Small intestine (tissue), 7 donors: ENCODE results near the gene CALR. TPM values are rescaled to one million over a fixed set of nuclear protein-coding genes. Genes with fewer than 3 reads are reported as not detected.

Experiments
- DNase-seq, 2 donors: peaks; one replicate each; pipeline versions ENCODE4 v3.0.0 to v3.0.0-alpha.2; 2013
- FAIRE-seq: peaks from 2 replicates; lab custom pipeline; 2012; peaks lifted over from hg19 to GRCh38; lab: Jason Lieb, UNC
- H3K27ac ChIP-seq, 3 donors: one replicate each; pipeline ENCODE4 v1.5.1; 2013; ENCODE audit warnings: low read length in 2 of 3, mild to moderate bottlenecking in 2 of 3, control low read depth in 1 of 3, inconsistent platforms in 1 of 3, low read depth in 1 of 3, moderate library complexity in 1 of 3
- H3K27me3 ChIP-seq, 3 donors: one replicate each; pipeline ENCODE4 v1.6.1; 2013; ENCODE audit warnings: low read length in 3 of 3, inconsistent platforms in 1 of 3; ENCODE audit not compliant: control insufficient read depth in 3 of 3, insufficient read depth in 3 of 3
- H3K36me3 ChIP-seq, 3 donors: one replicate each; pipeline ENCODE4 v1.6.1; 2013; ENCODE audit warnings: low read length in 3 of 3, inconsistent platforms in 1 of 3, low read depth in 1 of 3, mild to moderate bottlenecking in 1 of 3, moderate library complexity in 1 of 3; ENCODE audit not compliant: control insufficient read depth in 3 of 3, insufficient read depth in 2 of 3
- H3K4me1 ChIP-seq, 3 donors: one replicate each; pipeline ENCODE4 v1.6.1; 2013; ENCODE audit warnings: low read length in 2 of 3, inconsistent platforms in 1 of 3, low read depth in 1 of 3, mild to moderate bottlenecking in 1 of 3, moderate library complexity in 1 of 3; ENCODE audit not compliant: control insufficient read depth in 3 of 3, insufficient read depth in 2 of 3
- H3K4me3 ChIP-seq, 3 donors: one replicate each; pipeline ENCODE4 v1.5.1; 2013; ENCODE audit warnings: low read length in 3 of 3, control low read depth in 1 of 3, inconsistent platforms in 1 of 3, low read depth in 1 of 3, mild to moderate bottlenecking in 1 of 3, moderate library complexity in 1 of 3
- H3K9me3 ChIP-seq, 2 donors: one replicate each; pipeline ENCODE4 v1.6.1; 2013; ENCODE audit warnings: low read depth in 1 of 2, low read length in 1 of 2; ENCODE audit not compliant: control insufficient read depth in 2 of 2, insufficient read depth in 1 of 2
- WGBS, 3 donors: extraction: QIAGEN DNeasy Blood & Tissue Kit; methylation state at CpG; one replicate each; pipeline ENCODE4 v1.1.7; 2013; 5-methylcytosine and 5-hydroxymethylcytosine counted together
- polyA plus RNA-seq, 4 donors: library from polyadenylated mRNA; stranded (reverse) in 3 of 4; unstranded in 1 of 4; fragments of 200-250 nt in 3 of 4; fragments of 120-200 nt in 1 of 4; gene quantifications; one replicate each; pipeline versions ENCODE4 v1.2.1 to v1.2.3, GENCODE V29; 2013
- donor health status: healthy with polysubstance abuse.
- donor health status: control.
- donor health status: control.
- donor health status: Bipolar disorder and iron deficiency.
- donor health status: healthy.

Gene CALR
- polyA plus RNA-seq, 4 donors: 117 to 803 (median 435) TPM

DNA sequence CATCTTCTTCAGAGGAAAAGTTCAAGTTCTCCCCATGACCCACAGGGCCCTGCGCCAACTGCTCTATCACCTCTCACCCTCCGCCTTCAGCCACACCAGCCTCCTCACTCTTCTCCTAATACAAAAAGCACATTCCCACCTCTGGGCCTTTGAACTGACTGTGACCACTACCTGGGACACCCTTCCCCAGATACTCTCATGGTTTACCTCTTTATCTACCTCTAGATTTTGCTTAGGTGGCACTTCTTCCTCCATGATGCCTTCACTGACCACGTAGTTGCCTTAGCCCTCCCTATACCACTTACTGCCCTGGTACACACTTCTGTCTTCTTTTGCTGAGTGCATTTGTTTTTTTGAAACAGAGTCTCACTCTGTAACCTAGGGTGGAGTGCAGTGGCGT is 15.4 kb upstream of the CALR start:
- Histone ChIP-seq H3K27ac (no peak overlapping the region), H3K27me3 (no peaks in the 10 kb centered on the region), H3K9me3 (no peaks in the 10 kb centered on the region), H3K4me1 (no peaks in the 10 kb centered on the region), H3K36me3 (peaks cover 21 to 59% (median 31%) of the 10 kb centered on the region in 3 donors), H3K4me3 (no peak overlapping the region)
- FAIRE-seq (no peak), DNase-seq (no peak)
- WGBS, 3 donors: 96 to 99% (median 98%) methylated on average over 4 of the region's 4 CpGs

DNA sequence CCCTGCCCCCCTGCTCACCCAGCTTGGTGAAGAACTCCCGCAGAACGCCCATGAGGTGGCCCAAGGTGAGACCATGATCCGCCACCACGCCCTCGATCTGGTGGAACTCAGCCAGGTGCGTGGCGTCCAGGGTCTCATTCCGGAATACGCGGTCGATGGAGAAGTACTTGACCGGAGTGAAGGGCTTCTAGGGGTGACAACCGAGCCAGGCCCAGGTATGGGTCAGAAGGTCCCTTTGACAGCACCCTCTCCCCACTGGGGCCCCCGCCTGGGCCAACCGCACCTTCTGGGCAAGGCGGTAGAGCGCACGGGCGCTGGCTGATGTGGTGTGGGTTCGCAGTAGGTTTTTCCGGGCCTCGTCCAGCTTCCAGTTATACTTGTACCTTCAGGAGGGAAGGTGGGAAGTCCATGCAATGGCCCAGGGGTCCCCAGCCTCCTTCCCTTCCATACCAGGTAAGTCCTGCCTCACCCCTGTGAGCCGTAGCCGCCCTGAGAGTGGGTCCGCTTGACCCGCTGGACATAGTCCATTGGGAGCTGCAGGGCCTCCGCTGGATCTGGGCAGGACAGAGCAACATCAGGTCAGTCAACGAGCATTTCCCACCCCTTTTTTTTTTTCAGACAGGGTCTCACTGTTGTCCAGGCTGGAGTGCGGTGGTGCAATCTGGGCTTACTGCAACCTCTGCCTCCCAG is 13.6 kb upstream of the CALR start:
- no peak for DNase-seq
- Histone ChIP-seq H3K4me3 (no peak overlapping the region), H3K27ac (no peak overlapping the region), H3K4me1 (no peaks in the 10 kb centered on the region), H3K9me3 (no peaks in the 10 kb centered on the region), H3K27me3 (no peaks in the 10 kb centered on the region), H3K36me3 (peaks cover 28 to 77% (median 33%) of the 10 kb centered on the region in 3 donors)
- WGBS, 3 donors: 94 to 98% (median 94%) methylated on average over 26 to 29 of the region's 29 CpGs
- FAIRE-seq: no peak

DNA sequence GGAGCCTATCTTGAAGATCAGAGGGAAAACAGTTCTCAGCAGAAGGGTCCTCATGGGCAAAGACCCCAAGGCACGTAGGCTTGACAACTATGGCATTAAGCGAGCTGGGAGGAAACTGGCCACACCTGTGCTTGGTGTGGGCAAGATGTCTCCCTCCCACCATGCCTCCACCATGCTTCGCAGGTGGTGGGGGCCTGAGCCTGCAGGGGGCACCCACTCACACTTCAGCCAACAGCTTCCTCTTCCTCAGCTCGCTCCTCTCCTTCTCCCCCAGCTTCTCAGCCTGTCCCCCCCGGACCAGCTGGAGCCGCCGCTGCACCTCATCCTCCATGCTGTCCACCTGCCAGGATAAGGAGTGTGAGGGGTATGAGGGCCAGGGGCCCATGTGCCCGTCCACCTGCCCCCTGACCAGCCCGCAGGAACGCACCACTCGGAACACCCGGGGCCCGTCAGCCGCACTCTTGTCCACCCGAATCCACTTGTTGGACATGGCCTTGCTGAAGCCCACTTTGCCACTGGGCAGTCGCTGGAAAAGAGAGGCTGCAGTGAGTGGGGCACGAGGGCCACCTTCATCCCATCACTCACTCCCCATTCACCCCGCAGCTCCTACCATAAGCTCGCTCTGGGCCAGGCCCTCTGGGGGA is 8.3 kb upstream of the CALR start:
- DNase-seq (no peak), FAIRE-seq (no peak)
- no peak overlapping the region for H3K4me3 ChIP-seq
- H3K27ac ChIP-seq: no peak overlapping the region
- H3K36me3 ChIP-seq: peaks cover 19 to 58% (median 20%) of the 10 kb centered on the region in 3 donors
- H3K27me3 ChIP-seq: no peaks in the 10 kb centered on the region
- no peaks in the 10 kb centered on the region for H3K9me3 ChIP-seq
- WGBS, 3 donors: 90 to 97% (median 93%) methylated on average over 18 to 19 of the region's 19 CpGs
- peaks cover 0 to 12% (median 3%) of the 10 kb centered on the region in 3 donors for H3K4me1 ChIP-seq

DNA sequence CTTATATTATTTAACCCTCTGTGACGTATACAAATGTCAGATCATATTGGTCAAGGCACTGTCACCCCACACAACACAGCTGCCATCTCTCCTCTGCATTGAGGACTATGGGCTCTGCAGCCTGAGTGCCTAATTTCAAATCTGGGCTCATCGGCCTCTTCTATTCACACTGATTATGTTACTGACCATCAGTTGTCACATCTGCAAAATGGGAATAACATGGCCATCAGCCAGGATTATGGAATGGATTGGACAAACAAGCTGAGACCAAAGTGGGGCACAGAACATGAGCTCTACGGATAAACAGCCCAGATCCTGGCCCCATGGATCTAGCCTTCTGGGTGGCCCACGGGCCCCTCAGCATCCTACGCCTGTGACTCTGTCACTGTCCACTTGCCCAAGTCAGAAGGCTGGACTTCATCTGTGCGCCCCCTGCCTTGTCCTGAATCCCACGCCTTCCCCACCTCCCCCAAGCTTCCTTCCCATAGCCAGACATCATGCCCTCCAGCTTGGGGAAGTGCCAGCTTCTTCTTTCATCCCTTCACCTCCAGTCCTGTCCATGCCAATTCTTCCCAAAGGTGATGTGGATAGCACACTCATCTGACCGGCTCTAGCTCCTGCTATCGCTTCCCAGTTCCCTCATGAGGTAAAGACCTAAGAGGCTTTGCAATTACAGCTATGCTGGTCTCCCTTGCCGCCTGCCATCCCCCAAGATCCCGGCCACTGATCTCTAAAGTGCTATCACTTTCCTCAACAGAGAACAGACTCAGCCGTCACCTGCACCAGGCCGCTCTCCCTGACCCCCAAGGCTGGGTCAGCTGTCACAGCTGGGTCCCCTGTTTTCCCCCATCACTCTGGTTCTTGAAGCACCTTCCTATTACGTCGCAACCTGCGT is 5.8 kb upstream of the CALR start:
- H3K4me1 ChIP-seq: peaks cover 2 to 16% (median 3%) of the 10 kb centered on the region in 3 donors
- H3K9me3 ChIP-seq: no peaks in the 10 kb centered on the region
- peak overlapping the region; percentile 81 to 95 (median 89) for H3K4me3 ChIP-seq
- no peaks in the 10 kb centered on the region for H3K27me3 ChIP-seq
- 27 to 32% (median 31%) methylated on average over 16 of the region's 16 CpGs for WGBS, 3 donors
- peak overlapping the region in 2 of 3 donors; percentile 67 to 74 for H3K27ac ChIP-seq
- FAIRE-seq: no peak
- DNase-seq: no peak
- H3K36me3 ChIP-seq: peaks cover 11 to 35% (median 13%) of the 10 kb centered on the region in 3 donors

DNA sequence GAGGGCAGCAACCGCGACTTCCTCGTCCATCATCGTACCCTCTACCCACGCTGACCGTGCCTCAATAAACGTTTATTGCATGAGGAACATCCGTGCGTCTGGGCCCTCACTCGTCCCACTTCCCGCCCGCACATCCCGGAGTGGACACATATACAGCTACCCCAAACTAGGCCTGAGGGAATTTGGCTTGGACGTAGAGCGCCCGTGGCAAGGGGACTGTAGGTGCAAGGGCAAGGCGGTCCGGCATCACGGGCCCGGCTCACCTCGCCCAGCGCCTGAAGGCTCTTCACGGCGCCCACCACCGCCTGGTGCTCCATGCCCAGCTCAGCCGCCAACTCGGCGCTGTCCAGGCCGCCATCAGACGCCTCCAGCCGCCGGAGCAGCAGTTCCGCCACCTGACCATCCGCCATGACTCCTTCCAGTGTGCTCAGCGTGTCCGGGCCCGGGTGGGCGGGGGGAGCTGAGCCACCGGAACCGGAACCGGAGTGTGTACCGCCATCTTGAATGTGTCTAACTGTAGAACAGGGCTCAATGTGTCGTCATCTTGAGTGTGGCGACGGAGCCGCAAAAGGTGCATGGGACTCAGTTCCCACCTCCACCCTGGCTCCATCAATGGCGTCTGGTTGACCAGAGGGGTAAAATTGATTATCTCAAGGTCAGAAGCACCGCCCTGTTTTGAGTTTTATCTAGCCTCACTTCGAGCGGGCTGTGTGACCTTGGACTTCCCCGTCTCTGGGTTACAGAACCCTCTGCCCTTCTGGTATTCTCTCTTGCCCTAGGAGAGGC is 4.9 kb upstream of the CALR start, which contains the start of gene FARSA:
FARSA (minus strand) TSS at position 425 of the 786 bp plus-strand sequence; CDS start at position 410, 15 bp downstream.
- Histone ChIP-seq H3K4me1 (peaks cover 2 to 20% (median 3%) of the 10 kb centered on the region in 3 donors), H3K27me3 (no peaks in the 10 kb centered on the region), H3K4me3 (peak within 1 kb of the TSS; percentile 81 to 95 (median 89)), H3K36me3 (peaks cover 8 to 27% (median 8%) of the 10 kb centered on the region in 3 donors), H3K9me3 (no peaks in the 10 kb centered on the region), H3K27ac (peak within 1 kb of the TSS; percentile 61 to 82 (median 67))
- FAIRE-seq (no peak), DNase-seq (peak; percentile 95)
- 0 to 2% (median 1%) methylated on average over 47 to 51 of the region's 51 CpGs for WGBS, 3 donors

DNA sequence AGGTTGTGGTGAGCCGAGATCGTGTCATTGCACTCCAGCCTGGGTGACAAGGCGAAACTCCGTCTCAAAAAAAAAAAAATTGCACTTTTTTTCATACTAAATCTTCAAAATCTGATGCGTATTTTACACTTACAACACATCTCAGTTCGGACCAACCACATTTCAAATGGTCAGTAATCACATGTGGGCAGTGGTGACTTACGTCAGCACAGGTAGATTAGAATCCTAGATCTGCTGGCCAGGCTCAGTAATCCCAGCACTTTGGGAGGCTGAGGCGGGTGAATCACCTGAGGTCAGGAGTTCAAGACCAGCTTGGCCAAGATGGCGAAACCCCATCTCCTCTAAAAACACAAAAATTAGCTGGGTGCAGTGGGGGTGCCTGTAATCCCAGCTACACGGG is 3.3 kb upstream of the CALR start:
- 92 to 95% (median 94%) methylated on average over 10 of the region's 10 CpGs for WGBS, 3 donors
- H3K27me3 ChIP-seq: no peaks in the 10 kb centered on the region
- H3K4me1 ChIP-seq: peaks cover 2 to 24% (median 7%) of the 10 kb centered on the region in 3 donors
- H3K4me3 ChIP-seq: no peak overlapping the region
- no peaks in the 10 kb centered on the region for H3K9me3 ChIP-seq
- no peak overlapping the region for H3K27ac ChIP-seq
- no peak for DNase-seq
- no peak for FAIRE-seq
- H3K36me3 ChIP-seq: peaks cover 6 to 24% (median 7%) of the 10 kb centered on the region in 3 donors

DNA sequence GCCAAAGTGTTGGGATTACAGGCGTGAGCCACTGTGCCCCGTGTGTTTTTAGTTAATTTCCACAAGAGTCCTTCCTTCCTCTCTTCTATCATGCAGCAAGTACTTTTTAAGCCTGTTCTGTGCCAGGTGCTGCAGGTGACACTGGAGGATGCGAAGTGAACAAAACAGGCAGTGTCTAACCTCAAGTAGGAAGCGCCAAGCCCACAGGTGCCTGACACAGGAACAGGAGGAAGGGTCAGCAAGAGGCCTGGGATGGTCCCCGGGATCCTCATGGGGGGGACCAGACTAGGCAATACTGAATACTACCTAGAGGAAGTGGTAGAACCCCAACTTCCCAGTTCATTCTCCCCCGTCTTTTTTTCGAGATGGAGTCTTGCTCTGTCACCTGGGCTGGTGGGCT is 1.8 kb upstream of the CALR start:
- Histone ChIP-seq H3K27ac (no peak overlapping the region), H3K27me3 (no peaks in the 10 kb centered on the region), H3K4me3 (no peak overlapping the region), H3K9me3 (no peaks in the 10 kb centered on the region), H3K36me3 (peaks cover 6 to 30% (median 12%) of the 10 kb centered on the region in 3 donors), H3K4me1 (peaks cover 2 to 36% (median 8%) of the 10 kb centered on the region in 3 donors)
- no peak for FAIRE-seq
- DNase-seq: no peak
- 57 to 65% (median 65%) methylated on average over 7 of the region's 7 CpGs for WGBS, 3 donors
